SHP77 treated with DMSO at 0.1 percent for 48 hours (cell line): ENCODE results near the gene PDCD2L.
"Not testable (repeated sequence)": the region's sequence is repeated elsewhere in the genome, so short reads cannot be mapped to it uniquely, and the experiment has no call there.

Source experiments
- DNase-seq: peaks from one replicate; lab custom pipeline; 2025; lab: John Stamatoyannopoulos, UW

Gene PDCD2L

GRCh38 chr19:34411216-34411615 lies 7.0 kb downstream of the PDCD2L start:
- no peak for DNase-seq

- DNase-seq, result no peak
Measured at GRCh38 chr19:34416021-34416545, 11.9 kb downstream of the PDCD2L start.

- DNase-seq, result no peak
Measured at GRCh38 chr19:34418300-34418699, 14.1 kb downstream of the PDCD2L start.

- no peak for DNase-seq
Measured at GRCh38 chr19:34426096-34426661, 22.0 kb downstream of the PDCD2L start.

- no peak for DNase-seq
Measured at GRCh38 chr19:34428549-34429285, 24.5 kb downstream of the PDCD2L start.

- DNase-seq, result no peak
Measured at GRCh38 chr19:34429553-34429952, 25.4 kb downstream of the PDCD2L start.

- peak; percentile 7 for DNase-seq
Measured at GRCh38 chr19:34430738-34431625, 26.8 kb downstream of the PDCD2L start.

- no peak for DNase-seq
Measured at GRCh38 chr19:34431681-34432402, 27.6 kb downstream of the PDCD2L start.

GRCh38 chr19:34432797-34433196 lies 28.6 kb downstream of the PDCD2L start:
- DNase-seq, result no peak

GRCh38 chr19:34436716-34437115 lies 32.5 kb downstream of the PDCD2L start:
- no peak for DNase-seq

GRCh38 chr19:34448191-34448590 lies 44.0 kb downstream of the PDCD2L start:
- no peak for DNase-seq

- no peak for DNase-seq
Measured at GRCh38 chr19:34452723-34453122, 48.5 kb downstream of the PDCD2L start.

GRCh38 chr19:34454091-34454490 lies 49.9 kb downstream of the PDCD2L start:
- DNase-seq, result no peak

- DNase-seq, result no peak
Measured at GRCh38 chr19:34454685-34455084, 50.5 kb downstream of the PDCD2L start.

GRCh38 chr19:34455783-34456480 lies 51.7 kb downstream of the PDCD2L start:
- not testable (repeated sequence) for DNase-seq

- DNase-seq, result no peak
Measured at GRCh38 chr19:34457446-34457845, 53.2 kb downstream of the PDCD2L start.

GRCh38 chr19:34458677-34459076 lies 54.5 kb downstream of the PDCD2L start:
- no peak for DNase-seq

GRCh38 chr19:34459614-34460013 lies 55.4 kb downstream of the PDCD2L start:
- no peak for DNase-seq

GRCh38 chr19:34461375-34462100 lies 57.3 kb downstream of the PDCD2L start:
- DNase-seq, result no peak

- not testable (repeated sequence) for DNase-seq
Measured at GRCh38 chr19:34464785-34465184, 60.6 kb downstream of the PDCD2L start.

GRCh38 chr19:34468409-34468808 lies 64.2 kb downstream of the PDCD2L start:
- no peak for DNase-seq
